GM12878 (cell line): ENCODE measurements around the gene ZNF341. TPM values are rescaled to one million over a fixed set of nuclear protein-coding genes. Genes with fewer than 3 reads are reported as not detected.

Experiments used
- ATAC-seq: fragments of 200-7000 bp; cut with Tn5 transposase; 3 replicates; pipeline ENCODE4 v1.9.1; 2020; ENCODE audit warnings: mild to moderate bottlenecking, moderate library complexity
- BruUV-seq: library from RNA; stranded (reverse); fragments of 400-500 nt; replicated peaks from 2 replicates; lab custom pipeline; 2021; lab: Mats Ljungman, UMichigan
- CTCF ChIA-PET: fragments of 300-600 bp; sonication (Branson Sonifier 250); formaldehyde crosslinking; extraction: SDS; loops from one replicate; lab custom pipeline; 2021; ENCODE audit warnings: inconsistent platforms; lab: Yijun Ruan, JAX
- POLR2A ChIA-PET: fragments of 350-600 bp; formaldehyde crosslinking; extraction: SDS; loops from one replicate; lab custom pipeline; 2021; ENCODE audit warnings: inconsistent platforms; lab: Charles Lee
- RAD21 ChIA-PET: fragments of 300-600 bp; sonication (Branson Sonifier 250); formaldehyde crosslinking; loops from one replicate; lab custom pipeline; 2023; ENCODE audit warnings: antibody characterized with exemption; ENCODE audit not compliant: unreplicated experiment; lab: Charles Lee
- SMC1A ChIA-PET: fragments of 300-600 bp; sonication (Branson Sonifier 250); formaldehyde crosslinking; loops from one replicate; lab custom pipeline; 2023; ENCODE audit not compliant: unreplicated experiment, uncharacterized antibody; lab: Charles Lee
- DNase-seq: peaks from one replicate; pipeline ENCODE4 v3.0.0-alpha.2; 2011; ENCODE audit warnings: low read depth, low spot score
- FAIRE-seq: peaks from 3 replicates; lab custom pipeline; 2011; peaks lifted over from hg19 to GRCh38; lab: Jason Lieb, UNC
- H2AFZ ChIP-seq: 2 replicates; pipeline ENCODE4 v1.6.0; 2011; ENCODE audit warnings: low read depth, low read length, control low read depth; ENCODE audit not compliant: control insufficient read depth
- H3K27ac ChIP-seq: 2 replicates; pipeline ENCODE4 v1.5.1; 2011; ENCODE audit warnings: control low read depth; ENCODE audit not compliant: control insufficient read depth, insufficient read depth
- H3K27me3 ChIP-seq, 2 experiments: replicated peaks in 1 of 2; 2 replicates each; pipeline versions ENCODE4 v1.6.0 to v1.6.1; 2011; ENCODE audit warnings: low read length in 1 of 2; ENCODE audit not compliant: control insufficient read depth in 2 of 2, insufficient read depth in 2 of 2
- H3K36me3 ChIP-seq, 2 experiments: 2 replicates each; pipeline ENCODE4 v1.5.1; 2011; ENCODE audit warnings: low read length in 1 of 2; ENCODE audit not compliant: control insufficient read depth in 2 of 2, insufficient read depth in 2 of 2
- H3K4me1 ChIP-seq: 2 replicates; pipeline ENCODE4 v1.6.1; 2011; ENCODE audit warnings: mild to moderate bottlenecking, low read length, moderate library complexity, mixed read lengths; ENCODE audit not compliant: control insufficient read depth, insufficient read depth
- H3K4me2 ChIP-seq: 2 replicates; pipeline ENCODE4 v1.6.0; 2011; ENCODE audit warnings: control low read depth; ENCODE audit not compliant: control insufficient read depth, insufficient read depth
- H3K4me3 ChIP-seq: fragments of 200-600 bp; sonication (generic); 2 replicates; pipeline ENCODE4 v1.5.1; 2016
- H3K79me2 ChIP-seq: 2 replicates; pipeline ENCODE4 v1.6.0; 2011; ENCODE audit warnings: low read length; ENCODE audit not compliant: control insufficient read depth, insufficient read depth
- H3K9ac ChIP-seq: 2 replicates; pipeline ENCODE4 v1.8.0; 2011; ENCODE audit warnings: low read length, control low read depth, mixed read lengths; ENCODE audit not compliant: control insufficient read depth, insufficient read depth
- H3K9me3 ChIP-seq: replicated peaks from 3 replicates; pipeline ENCODE4 v1.5.1; 2011; ENCODE audit warnings: mild to moderate bottlenecking, low read length; ENCODE audit not compliant: control insufficient read depth, insufficient read depth
- H4K20me1 ChIP-seq: 2 replicates; pipeline ENCODE4 v1.6.0; 2011; ENCODE audit not compliant: control insufficient read depth, insufficient read depth
- BACH1 ChIP-seq: fragments of 450-650 bp; IDR thresholded peaks from 2 replicates; pipeline ENCODE4 v1.6.1; 2017; ENCODE audit warnings: mild to moderate bottlenecking, borderline replicate concordance
- CHD4 ChIP-seq: fragments of 200-600 bp; sonication (generic); IDR thresholded peaks from 2 replicates; pipeline ENCODE4 v1.6.1; 2016; ENCODE audit warnings: mild to moderate bottlenecking
- EED ChIP-seq: sonication (generic); IDR thresholded peaks from 2 replicates; pipeline ENCODE4 v1.6.1; 2016; ENCODE audit warnings: antibody characterized with exemption, low read depth
- HCFC1 ChIP-seq: fragments of 150-350 bp; IDR thresholded peaks from 2 replicates; pipeline ENCODE4 v1.6.1; 2014; ENCODE audit warnings: low read length
- IKZF1 ChIP-seq: fragments of 450-650 bp; conservative IDR thresholded peaks from 2 replicates; pipeline ENCODE4 v1.6.1; 2017; ENCODE audit warnings: antibody characterized with exemption, mild to moderate bottlenecking
- NFXL1 ChIP-seq: fragments of 450-650 bp; IDR thresholded peaks from 2 replicates; pipeline ENCODE4 v1.6.1; 2017; ENCODE audit warnings: antibody characterized with exemption, mild to moderate bottlenecking, borderline replicate concordance
- NRF1 ChIP-seq: conservative IDR thresholded peaks from 2 replicates; pipeline ENCODE4 v1.6.1; 2011; ENCODE audit warnings: mild to moderate bottlenecking, low read depth, low read length, improper control_type of control experiment
- SIX5 ChIP-seq: IDR thresholded peaks from 2 replicates; pipeline ENCODE4 v1.6.1; 2011; ENCODE audit warnings: mild to moderate bottlenecking, low read depth, low read length, moderate library complexity; ENCODE audit not compliant: severe bottlenecking
- SMAD1 ChIP-seq: fragments of 450-650 bp; IDR thresholded peaks from 2 replicates; pipeline ENCODE4 v1.6.1; 2018; ENCODE audit warnings: mild to moderate bottlenecking, low read depth; ENCODE audit not compliant: partially characterized antibody
- ZNF24 ChIP-seq: fragments of 450-650 bp; IDR thresholded peaks from 2 replicates; pipeline ENCODE4 v1.6.1; 2017; ENCODE audit warnings: antibody characterized with exemption, mild to moderate bottlenecking
- WGBS: methylation state at CpG from one replicate; pipeline ENCODE4 v1.1.6; 2016; ENCODE audit warnings: low lambda C conversion rate; ENCODE audit not compliant: insufficient replicate concordance, insufficient coverage; ENCODE audit errors: missing lambda C conversion rate; 5-methylcytosine and 5-hydroxymethylcytosine counted together
- in situ Hi-C: fragments of 300-500 bp; cut with MboI; formaldehyde crosslinking; loops from 9 replicates; pipeline ENCODE4 v1.14.3; 2018; ENCODE audit warnings: mixed read lengths
- intact Hi-C: fragments of 100-400 bp; cut with micrococcal nuclease; formaldehyde crosslinking; loops from one replicate; pipeline ENCODE4 v1.14.2; 2022; ENCODE audit not compliant: unreplicated experiment
- polyA plus RNA-seq, 11 experiments: library from polyadenylated mRNA; depleted of rRNA in 4 of 11; unstranded in 6 of 11; stranded (reverse) in 5 of 11; fragments of >200 nt; fragmentation: Nextera tagmentation in 4 of 11; fragmentation: Illumina TruSeq in 1 of 11; extraction: Ambion mirVana in 4 of 11; extraction: Trizol in 1 of 11; gene quantifications; 1 replicate in 1 of 11; 2 replicates in 10 of 11; pipeline versions ENCODE4 v1.2.1 to v1.2.3, GENCODE V29; 2011 to 2016; ENCODE audit warnings: inconsistent platforms in 2 of 11, missing spikeins in 2 of 11, low read depth in 1 of 11
- total RNA-seq, 4 experiments: library from RNA; depleted of rRNA in 3 of 4; stranded (reverse); fragments of >200 nt in 3 of 4; fragmentation: Illumina TruSeq in 1 of 4; extraction: Trizol in 1 of 4; gene quantifications; 2 replicates each; pipeline versions ENCODE4 v1.2.1 to v1.2.3, GENCODE V29; 2013 to 2021
- TF ChIP-seq, protein P1 (sequence below): fragments of 450-650 bp; conservative IDR thresholded peaks from 2 replicates; pipeline ENCODE4 v1.6.1; 2017; ENCODE audit warnings: mild to moderate bottlenecking, moderate library complexity
- TF ChIP-seq, protein P2 (sequence below): IDR thresholded peaks from 2 replicates; pipeline ENCODE4 v1.6.1; 2011; ENCODE audit warnings: mild to moderate bottlenecking, low read depth, low read length, moderate library complexity; ENCODE audit not compliant: insufficient replicate concordance

The ZNF341 gene
- total and polyA plus RNA-seq, 10 of the 15 experiments (the other 5 are each of a cell fraction or from before 2014, with no cell fraction given), result 0.18 to 5.0 (median 2.6) TPM

DNA sequence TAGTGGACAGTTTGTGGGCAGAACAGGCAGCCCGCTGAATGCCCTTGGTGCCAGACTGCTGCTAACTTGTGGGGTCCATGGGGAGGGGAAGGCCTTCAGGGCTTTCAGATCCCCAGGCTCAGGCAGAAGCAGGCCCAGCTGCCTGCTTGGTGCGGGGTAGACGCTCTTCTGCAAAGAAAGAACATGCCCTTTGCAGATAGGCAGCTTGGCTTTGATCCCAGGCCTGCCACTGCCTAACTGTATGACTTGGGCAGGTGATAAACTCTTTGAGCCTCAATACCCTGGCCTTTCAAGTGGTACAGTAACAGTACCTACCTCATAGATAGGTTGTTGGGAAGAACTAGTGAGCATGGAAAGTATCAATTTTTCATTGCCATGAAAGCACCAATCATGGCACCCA, 107.8 kb downstream of the ZNF341 start:
- CTCF ChIA-PET, result interaction anchor here (1.1 to 1.4 kb wide), 2 partner anchors 13 to 290 kb away, joined by 3 to 4 read pairs; no protein-coding TSS in a partner anchor

DNA sequence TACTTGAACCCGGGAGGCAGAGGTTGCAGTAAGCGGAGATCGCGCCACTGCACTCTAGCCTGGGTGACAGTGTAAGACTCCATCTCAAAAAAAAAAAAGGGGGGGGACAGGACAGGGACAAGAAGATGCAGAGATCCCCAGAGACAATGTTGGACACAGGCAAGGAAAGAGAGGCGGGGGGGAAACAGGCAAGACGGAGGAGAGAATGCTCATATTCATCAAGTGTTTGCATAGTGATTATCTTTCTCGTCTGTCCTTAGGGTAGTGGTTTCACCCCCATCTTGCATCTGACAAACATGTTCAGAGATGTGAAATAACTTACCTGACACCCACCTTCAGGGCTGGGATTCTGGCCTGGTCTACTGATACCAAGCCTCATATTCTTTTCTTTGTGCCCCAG, 108.4 kb downstream of the ZNF341 start:
- H3K4me1 ChIP-seq, result peaks cover 29% of the 10 kb centered on the region
- H3K27ac ChIP-seq, result no peak overlapping the region
- H3K9ac ChIP-seq, result no peak overlapping the region
- ChIA-PET CTCF (interaction anchor here (1.4 kb wide), 1 partner anchor 14 kb away, joined by 4 read pairs; no protein-coding TSS in a partner anchor), SMC1A (interaction anchor here (0.5 to 1.3 kb wide), 2 partner anchors 10 to 269 kb away, joined by 3 to 4 read pairs; no protein-coding TSS in a partner anchor), POLR2A (interaction anchor here (2.0 kb wide), 1 partner anchor 108 kb away, joined by 5 read pairs; the partner anchor contains the start of gene ZNF341), RAD21 (no interaction called here)
- H3K79me2 ChIP-seq, result peaks cover 73% of the 10 kb centered on the region
- no peak overlapping the region for H3K4me2 ChIP-seq
- no peaks in the 10 kb centered on the region for H3K27me3 ChIP-seq
- no peak overlapping the region for H3K4me3 ChIP-seq
- no peak for DNase-seq
- BruUV-seq, result no TSS peak
- H2AFZ ChIP-seq, result no peak overlapping the region
- TF ChIP-seq, protein P1, sequence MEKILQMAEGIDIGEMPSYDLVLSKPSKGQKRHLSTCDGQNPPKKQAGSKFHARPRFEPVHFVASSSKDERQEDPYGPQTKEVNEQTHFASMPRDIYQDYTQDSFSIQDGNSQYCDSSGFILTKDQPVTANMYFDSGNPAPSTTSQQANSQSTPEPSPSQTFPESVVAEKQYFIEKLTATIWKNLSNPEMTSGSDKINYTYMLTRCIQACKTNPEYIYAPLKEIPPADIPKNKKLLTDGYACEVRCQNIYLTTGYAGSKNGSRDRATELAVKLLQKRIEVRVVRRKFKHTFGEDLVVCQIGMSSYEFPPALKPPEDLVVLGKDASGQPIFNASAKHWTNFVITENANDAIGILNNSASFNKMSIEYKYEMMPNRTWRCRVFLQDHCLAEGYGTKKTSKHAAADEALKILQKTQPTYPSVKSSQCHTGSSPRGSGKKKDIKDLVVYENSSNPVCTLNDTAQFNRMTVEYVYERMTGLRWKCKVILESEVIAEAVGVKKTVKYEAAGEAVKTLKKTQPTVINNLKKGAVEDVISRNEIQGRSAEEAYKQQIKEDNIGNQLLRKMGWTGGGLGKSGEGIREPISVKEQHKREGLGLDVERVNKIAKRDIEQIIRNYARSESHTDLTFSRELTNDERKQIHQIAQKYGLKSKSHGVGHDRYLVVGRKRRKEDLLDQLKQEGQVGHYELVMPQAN, result no peak
- TF ChIP-seq BACH1 (no peak), NFXL1 (no peak), EED (no peak), SMAD1 (no peak)
- TF ChIP-seq, protein P2, sequence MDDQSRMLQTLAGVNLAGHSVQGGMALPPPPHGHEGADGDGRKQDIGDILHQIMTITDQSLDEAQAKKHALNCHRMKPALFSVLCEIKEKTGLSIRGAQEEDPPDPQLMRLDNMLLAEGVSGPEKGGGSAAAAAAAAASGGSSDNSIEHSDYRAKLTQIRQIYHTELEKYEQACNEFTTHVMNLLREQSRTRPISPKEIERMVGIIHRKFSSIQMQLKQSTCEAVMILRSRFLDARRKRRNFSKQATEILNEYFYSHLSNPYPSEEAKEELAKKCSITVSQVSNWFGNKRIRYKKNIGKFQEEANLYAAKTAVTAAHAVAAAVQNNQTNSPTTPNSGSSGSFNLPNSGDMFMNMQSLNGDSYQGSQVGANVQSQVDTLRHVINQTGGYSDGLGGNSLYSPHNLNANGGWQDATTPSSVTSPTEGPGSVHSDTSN, result no peak
- H3K36me3 ChIP-seq, result peaks cover under 1 to 1% of the 10 kb centered on the region in 2 experiments; a peak in 2 of 4 replicates
- intact Hi-C loops (no loop called here), in situ Hi-C loops (no loop called here)
- no peak for ATAC-seq
- WGBS, result 90% methylated on average over 7 of the region's 7 CpGs
- FAIRE-seq, result no peak
- H4K20me1 ChIP-seq, result 0 out of 2 replicates have a peak, but pooled peaks cover 5% of the 10 kb centered on the region
- H3K9me3 ChIP-seq, result no peaks in the 10 kb centered on the region

More for the DNA sequence above, 107.8 kb downstream of the ZNF341 start:
- TF ChIP-seq NRF1, result no peak
- TF ChIP-seq ZNF24, result no peak
- no peak for TF ChIP-seq CHD4
- TF ChIP-seq SIX5, result no peak
- no peak for TF ChIP-seq HCFC1
- TF ChIP-seq IKZF1, result no peak
- ChIA-PET POLR2A (interaction anchor here (0.6 to 2.0 kb wide), 2 partner anchors 27 to 108 kb away, joined by 4 to 5 read pairs; partner anchors contain the start of gene ZNF341), SMC1A (interaction anchor here (0.8 to 1.3 kb wide), 2 partner anchors 9 to 101 kb away, joined by 3 to 4 read pairs; no protein-coding TSS in a partner anchor), RAD21 (interaction anchor here (1.0 kb wide), 1 partner anchor 46 kb away, joined by 3 read pairs; no protein-coding TSS in a partner anchor)
- no TSS peak for BruUV-seq
- Histone ChIP-seq H3K79me2 (peaks cover 72% of the 10 kb centered on the region), H4K20me1 (0 out of 2 replicates have a peak, but pooled peaks cover 3% of the 10 kb centered on the region), H3K9me3 (no peaks in the 10 kb centered on the region; the same call in 2 of the 3 replicates), H3K4me2 (no peak overlapping the region), H3K4me1 (peaks cover 29% of the 10 kb centered on the region), H2AFZ (no peak overlapping the region), H3K27ac (no peak overlapping the region), H3K9ac (no peak overlapping the region), H3K27me3 (no peaks in the 10 kb centered on the region), H3K36me3 (peaks cover 1 to 5% of the 10 kb centered on the region in 2 experiments; a peak in 2 of 4 replicates), H3K4me3 (no peak overlapping the region)
- intact Hi-C loops, result no loop called here
- no peak for ATAC-seq
- in situ Hi-C loops, result no loop called here
- FAIRE-seq, result no peak
- no peak for DNase-seq
- 97% methylated on average over 3 of the region's 3 CpGs for WGBS
